GM18508 (cell line): ENCODE results near the gene ACOD1.
"Not testable (repeated sequence)": the region's sequence is repeated elsewhere in the genome, so short reads cannot be mapped to it uniquely, and the experiment has no call there.

ENCODE experiments used
- ATAC-seq: cut with Tn5 transposase; IDR thresholded peaks from one replicate; pipeline ENCODE4 v1.9.1; 2021; ENCODE audit warnings: moderate number of reproducible peaks; ENCODE audit not compliant: insufficient read depth, unreplicated experiment

The ACOD1 gene

GRCh38 chr13:76948149-76948548 lies at the start of gene ACOD1:
Gene ACOD1, plus strand, starts transcription at chr13:76948511. Its CDS starts 48 bp downstream, at chr13:76948559.
- ATAC-seq = no peak

GRCh38 chr13:76899066-76899465 lies 49.2 kb upstream of the ACOD1 start:
- ATAC-seq = not testable (repeated sequence)

GRCh38 chr13:76903544-76904162 lies 44.7 kb upstream of the ACOD1 start:
- ATAC-seq = peak; percentile 93

- ATAC-seq = no peak
Observed at GRCh38 chr13:76904507-76904906, 43.8 kb upstream of the ACOD1 start.

GRCh38 chr13:76912476-76912875 lies 35.8 kb upstream of the ACOD1 start:
- no peak for ATAC-seq

- no peak for ATAC-seq
Observed at GRCh38 chr13:76913898-76914297, 34.4 kb upstream of the ACOD1 start.

GRCh38 chr13:76917095-76917494 lies 31.2 kb upstream of the ACOD1 start:
- ATAC-seq = no peak

- not testable (repeated sequence) for ATAC-seq
Observed at GRCh38 chr13:76917755-76918481, 30.4 kb upstream of the ACOD1 start.

GRCh38 chr13:76921516-76921915 lies 26.8 kb upstream of the ACOD1 start:
- no peak for ATAC-seq

- ATAC-seq = no peak
Observed at GRCh38 chr13:76925115-76925514, 23.2 kb upstream of the ACOD1 start.

- no peak for ATAC-seq
Observed at GRCh38 chr13:76927955-76928354, 20.4 kb upstream of the ACOD1 start.

GRCh38 chr13:76928456-76928855 lies 19.9 kb upstream of the ACOD1 start:
- no peak for ATAC-seq

GRCh38 chr13:76929320-76929719 lies 19.0 kb upstream of the ACOD1 start:
- ATAC-seq = peak; percentile 59

- peak; percentile 57 for ATAC-seq
Observed at GRCh38 chr13:76929851-76930374, 18.4 kb upstream of the ACOD1 start.

- ATAC-seq = no peak
Observed at GRCh38 chr13:76932076-76932475, 16.2 kb upstream of the ACOD1 start.

GRCh38 chr13:76934671-76935070 lies 13.6 kb upstream of the ACOD1 start:
- ATAC-seq = no peak

GRCh38 chr13:76936763-76937162 lies 11.5 kb upstream of the ACOD1 start:
- ATAC-seq = no peak

GRCh38 chr13:76937281-76937820 lies 11.0 kb upstream of the ACOD1 start:
- no peak for ATAC-seq

GRCh38 chr13:76939215-76939614 lies 9.1 kb upstream of the ACOD1 start:
- no peak for ATAC-seq

- no peak for ATAC-seq
Observed at GRCh38 chr13:76942363-76942762, 5.9 kb upstream of the ACOD1 start.

- ATAC-seq = no peak
Observed at GRCh38 chr13:76943646-76944045, 4.7 kb upstream of the ACOD1 start.
